Stimulated activated CD4-positive, alpha-beta T cell treated with anti-CD3 and anti-CD28 coated beads, TNF-alpha, amount 100 ng/mL, for 48 hours (primary cell): ENCODE measurements around the gene DENND2A.
"Not testable (repeated sequence)": the region's sequence is repeated elsewhere in the genome, so short reads cannot be mapped to it uniquely, and the experiment has no call there.

ENCODE experiments used
- DNase-seq, 3 donors: peaks; one replicate each; pipeline ENCODE4 v3.0.0-alpha.2; 2020; ENCODE audit warnings: low read depth in 3 of 3

Gene DENND2A

DNA sequence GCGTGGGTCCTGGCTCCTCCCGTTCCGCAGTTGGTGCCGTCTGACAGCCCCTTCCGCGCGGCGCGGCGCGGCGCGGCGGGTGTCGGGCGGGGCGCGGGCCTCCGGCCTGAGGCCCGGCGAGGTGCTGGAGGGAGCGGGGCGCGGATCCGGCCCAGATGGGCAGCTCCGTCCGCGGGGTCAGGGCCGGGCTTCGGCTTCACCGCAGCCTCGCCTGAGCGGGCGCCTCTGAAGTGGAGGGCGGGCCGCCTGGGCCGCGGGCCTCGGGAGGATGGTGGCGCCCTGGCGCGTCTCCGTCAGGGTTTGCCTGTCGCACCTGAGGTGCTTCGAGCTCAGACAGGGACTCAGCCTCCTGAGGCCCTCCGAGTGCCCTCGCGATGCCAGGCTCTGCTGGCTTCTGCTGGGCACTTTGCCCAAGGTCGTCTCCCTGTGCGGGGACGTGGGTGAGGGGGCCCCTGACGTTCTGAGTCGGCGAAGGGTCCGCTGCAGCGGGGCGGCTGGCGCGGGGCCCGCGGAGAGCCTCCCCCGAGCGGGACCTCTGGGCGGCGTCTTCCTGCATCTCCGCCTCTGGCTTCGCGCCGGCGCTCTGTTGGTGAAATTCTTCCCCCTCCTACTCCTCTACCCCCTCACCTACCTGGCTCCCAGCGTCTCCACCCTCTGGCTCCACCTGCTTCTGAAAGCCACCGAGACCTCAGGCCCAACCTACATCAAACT, 32.6 kb upstream of the DENND2A start:
- DNase-seq: peak; percentile 12 to 31 (median 26)

DNA sequence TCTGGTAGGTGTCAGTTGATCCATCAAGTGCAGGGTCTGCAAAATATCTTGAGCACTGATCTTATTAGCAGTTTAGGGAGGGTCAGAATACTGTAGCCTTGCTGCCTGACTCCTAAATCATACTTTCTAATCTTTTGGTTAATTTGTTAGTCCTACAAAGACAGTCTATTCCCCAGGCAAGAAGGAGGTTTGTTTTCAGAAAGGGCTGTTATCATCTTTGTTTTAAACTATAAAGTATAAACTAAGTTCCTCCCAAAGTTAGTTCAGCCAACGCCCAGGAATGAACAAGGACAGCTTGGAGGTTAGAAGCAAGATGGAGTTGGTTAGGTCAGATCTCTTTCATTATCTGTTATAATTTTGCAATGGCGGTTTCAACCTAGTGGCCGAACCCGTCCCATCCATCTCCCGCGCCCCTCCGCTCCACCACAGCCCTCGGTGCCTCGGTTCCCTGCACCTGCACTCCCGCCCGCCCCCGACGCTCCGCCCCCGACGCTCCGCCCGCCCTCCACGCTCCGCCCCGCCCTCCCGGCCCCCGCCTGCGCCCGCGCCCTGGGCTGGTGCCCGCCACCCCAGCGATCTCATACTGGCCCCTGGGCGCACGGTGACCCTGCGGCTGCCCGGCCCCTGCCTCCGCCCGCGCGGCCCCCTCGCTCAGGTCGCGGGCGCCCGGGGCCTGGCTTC, 31.9 kb upstream of the DENND2A start, which contains the start of gene ADCK2:
Gene ADCK2 (plus strand): TSS at position 564 of the 681 bp plus-strand sequence. CDS start 386 bp downstream, outside the sequence.
- peak; percentile 32 to 57 (median 41) for DNase-seq

DNA sequence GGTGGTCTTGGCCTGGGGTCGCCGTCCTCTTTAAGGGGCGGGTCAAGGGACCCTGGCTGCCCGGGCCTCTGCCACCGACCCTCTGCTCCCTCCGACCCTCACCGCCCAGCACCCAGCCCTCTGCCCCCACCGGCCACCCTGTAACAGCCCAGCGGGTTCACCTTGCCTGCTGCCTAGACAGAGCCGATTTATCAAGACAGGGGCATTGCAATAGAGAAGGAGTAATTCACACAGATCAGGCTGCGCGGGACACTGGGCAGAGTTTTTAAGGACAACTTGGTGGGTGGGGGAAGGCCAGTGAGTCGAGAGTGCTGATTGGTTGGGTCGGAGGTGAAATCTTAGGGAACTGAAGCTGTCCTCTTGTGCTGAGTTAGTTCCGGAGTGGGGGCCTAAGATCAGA, 31.4 kb upstream of the DENND2A start:
- no peak for DNase-seq

DNA sequence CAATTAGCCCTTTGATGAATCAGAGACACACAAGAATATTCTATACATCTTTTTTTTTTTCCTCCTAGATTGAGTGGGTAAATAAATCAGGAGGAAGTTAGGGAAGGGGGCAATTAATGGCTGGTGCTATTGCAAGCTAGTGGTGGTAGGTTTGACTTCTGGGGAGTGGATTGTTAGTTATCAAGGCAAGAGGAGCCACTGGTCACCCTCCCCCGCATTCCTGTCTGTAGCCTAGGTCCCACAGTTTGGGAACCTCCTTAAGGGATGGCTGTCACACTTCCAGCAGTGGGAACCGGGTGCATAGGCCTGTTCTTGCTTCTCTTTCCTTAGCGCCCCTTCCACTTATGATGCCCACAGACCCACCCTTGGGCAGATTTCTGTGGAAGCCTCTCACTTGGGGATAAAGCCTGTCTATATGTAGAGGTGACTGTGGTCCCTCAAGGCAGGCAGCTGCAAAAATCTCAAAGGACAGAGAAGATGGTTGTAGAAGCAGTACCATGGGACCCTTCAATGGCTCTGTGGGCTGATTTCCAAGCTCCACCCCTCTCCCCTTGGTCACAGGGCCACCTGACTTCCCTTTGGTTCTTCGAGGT, 29.8 kb upstream of the DENND2A start:
- no peak for DNase-seq

DNA sequence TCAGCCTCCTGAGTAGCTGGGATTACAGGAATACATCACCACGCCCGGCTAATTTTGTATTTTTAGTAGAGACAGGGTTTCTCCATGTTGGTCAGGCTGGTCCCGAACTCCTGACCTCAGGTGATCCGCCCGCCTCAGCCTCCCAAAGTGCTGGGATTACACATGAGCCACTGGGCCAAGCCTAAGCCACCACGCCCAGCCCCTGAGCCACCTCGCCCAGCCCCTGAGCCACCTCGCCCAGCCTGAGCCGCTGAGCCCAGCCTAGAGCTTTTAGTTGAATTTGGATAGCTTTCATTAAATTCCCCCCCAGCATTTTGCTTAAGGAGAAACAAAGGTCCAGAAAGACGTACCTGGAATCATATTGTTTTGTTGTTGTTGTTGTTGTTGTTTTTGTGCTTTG, 29.2 kb upstream of the DENND2A start:
- DNase-seq: not testable (repeated sequence)

DNA sequence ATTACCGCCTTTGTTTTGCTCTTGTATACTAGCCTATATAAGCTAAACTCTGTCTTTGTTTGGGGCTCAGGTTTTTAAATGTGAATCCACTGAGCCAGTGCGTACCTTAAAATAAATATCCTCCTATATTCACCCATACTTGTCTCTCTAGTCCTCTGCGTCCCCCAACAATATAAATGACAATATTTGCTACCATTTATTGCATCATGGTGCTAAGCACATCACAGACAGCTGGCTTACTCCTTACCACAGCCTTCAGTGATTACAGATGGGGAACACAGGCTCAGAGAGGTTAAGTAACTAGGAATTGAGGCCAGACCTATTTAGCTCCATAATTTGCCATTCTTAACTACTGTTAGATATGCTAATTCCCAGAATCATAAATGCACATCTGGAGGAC, 28.7 kb upstream of the DENND2A start:
- no peak for DNase-seq

DNA sequence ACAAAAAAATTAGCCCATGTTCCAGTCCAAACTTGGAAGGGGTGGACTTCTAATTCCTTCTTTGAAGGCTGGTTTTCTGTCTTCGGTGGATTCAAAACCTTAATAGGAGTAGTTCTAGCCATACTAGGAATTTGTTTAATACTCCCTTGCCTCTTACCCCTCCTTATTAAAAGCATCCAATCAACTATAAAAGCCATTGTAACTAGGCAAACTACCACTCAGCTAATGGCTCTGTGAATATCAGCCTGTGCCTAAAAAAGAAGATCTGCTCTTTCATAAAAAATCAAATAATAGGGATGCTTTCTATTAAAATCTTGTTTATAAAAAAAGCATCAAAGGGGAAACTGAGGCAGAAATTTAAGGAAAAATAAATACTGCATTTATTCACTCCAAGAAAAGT, 28.0 kb upstream of the DENND2A start:
- DNase-seq: no peak

DNA sequence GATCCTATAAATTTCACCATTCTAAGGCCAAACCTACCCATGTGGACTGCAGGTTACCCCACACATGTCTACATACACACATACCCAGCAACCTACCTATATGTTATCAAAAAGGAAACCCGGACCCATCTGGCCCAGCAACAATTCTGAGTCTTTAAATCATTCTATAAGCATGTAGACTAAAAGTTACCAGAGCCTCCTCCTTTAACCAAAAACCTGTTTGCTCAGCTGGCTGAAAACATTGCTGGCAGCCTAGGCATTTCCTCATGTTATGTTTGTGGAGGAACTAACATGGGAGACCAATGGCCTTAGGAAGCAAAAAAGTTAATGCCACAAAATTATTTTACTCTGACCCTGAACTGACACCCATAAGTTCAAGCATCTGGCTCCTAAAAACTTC, 26.9 kb upstream of the DENND2A start:
- no peak for DNase-seq

DNA sequence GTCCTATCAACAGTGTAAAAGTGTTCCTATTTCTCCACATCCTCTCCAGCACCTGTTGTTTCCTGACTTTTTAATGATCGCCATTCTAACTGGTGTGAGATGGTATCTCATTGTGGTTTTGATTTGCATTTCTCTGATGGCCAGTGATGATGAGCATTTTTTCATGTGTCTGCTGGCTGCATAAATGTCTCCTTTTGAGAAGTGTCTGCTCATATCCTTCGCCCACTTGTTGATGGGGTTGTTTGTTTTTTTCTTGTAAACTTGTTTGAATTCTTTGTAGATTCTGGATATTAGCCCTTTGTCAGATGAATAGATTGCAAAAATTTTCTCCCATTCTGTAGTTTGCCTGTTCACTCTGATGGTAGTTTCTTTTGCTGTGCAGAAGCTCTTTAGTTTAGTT, 22.3 kb upstream of the DENND2A start:
- DNase-seq: not testable (repeated sequence)

DNA sequence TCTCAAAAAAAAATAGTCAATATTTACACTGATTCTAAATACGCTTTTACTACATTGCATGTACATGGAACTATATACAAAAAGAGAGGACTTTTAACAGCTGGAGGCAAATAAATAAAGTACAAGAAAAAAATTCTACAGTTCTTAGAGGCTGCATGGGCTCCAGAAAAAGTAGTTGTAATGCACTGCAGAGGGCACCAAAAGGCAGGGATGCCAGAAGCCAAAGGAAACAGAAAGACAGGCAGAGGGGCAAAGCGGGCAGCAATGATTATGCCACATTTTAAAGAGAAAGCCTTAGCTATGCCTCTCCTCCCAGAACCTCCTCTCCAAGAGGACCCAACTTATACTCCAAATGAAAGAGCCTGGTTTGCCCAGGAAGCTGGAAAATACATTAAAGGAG, 20.5 kb upstream of the DENND2A start:
- DNase-seq: no peak

DNA sequence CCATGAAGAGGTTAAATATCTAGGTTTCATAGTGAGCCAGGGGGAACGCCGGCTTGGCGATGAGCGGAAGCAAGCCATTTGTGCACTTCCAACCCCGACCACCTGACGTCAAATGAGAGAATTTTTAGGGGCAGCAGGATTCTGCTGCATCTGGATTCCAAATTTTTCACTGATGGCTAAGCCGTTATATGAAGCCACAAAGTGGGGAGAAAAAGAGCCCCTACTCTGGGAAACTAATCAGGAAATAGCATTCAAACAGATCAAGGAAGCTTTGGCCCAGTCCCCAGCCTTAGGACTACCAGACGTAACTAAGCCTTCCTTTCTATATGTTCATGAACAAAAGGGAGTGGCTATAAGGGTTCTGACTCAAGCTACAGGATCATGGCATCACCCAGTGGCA, 19.2 kb upstream of the DENND2A start:
- DNase-seq: no peak

DNA sequence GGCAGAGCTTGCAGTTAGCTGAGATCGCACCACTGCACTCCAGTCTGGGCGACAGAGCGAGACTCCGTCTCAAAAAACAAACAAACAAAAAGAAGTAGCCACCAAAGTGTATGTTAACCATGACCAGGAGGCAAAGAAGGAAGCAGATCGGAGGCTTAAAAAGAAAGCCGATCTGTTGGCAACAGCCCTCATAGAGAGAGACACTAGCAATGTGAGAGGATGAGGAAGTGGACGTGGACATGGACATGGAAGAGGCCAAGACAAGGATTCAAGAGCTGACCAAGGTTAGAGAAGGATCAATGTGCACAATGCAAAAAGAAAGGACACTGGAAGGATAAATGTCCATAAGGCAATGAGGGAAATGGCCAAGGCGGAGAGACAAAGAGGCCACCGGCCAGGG, 17.3 kb upstream of the DENND2A start:
- no peak for DNase-seq

DNA sequence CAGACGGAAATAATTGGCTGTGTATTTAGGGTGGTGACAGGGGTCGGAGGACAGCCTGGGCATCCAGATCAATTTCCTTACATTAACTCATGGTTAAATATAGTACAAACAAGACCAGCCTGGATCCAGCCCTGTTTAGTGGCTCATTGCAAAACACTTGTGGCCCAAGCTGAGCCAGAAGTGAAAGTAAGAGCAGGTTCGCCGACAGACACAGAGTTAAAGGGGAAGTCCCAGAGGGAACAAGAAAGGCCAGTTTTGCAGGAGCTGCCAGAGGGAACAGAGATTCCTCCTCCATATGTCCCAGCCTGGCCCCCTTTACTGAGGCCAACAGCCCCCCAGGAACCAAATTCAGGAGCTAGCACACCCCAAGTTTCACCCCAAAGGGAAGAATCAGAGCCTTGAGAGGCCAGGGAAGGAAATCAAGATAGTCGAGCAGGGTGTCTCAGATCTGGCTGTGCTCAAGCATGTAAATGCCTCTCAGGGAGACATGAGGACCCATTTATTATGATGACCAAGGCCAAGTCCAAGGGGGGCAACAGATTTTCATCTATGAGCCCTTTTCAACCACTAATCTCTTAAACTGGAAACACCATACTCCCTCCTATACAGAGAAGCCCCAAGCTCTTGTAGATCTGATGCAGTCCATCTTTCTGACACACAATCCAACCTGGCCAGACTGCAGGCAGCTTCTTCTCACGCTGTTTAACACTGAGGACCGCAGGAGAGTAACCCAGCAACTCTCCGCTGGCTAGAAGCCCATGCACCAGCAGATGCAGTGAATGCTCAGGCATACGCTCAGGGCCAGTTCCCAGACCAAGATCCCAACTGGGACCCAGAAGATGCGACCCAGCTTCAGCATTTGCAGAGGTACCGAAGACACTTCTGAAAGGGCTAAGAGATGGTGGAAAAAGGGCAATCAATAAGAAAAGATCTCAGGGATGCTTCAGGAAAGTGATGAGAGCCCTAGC, 16.2 kb upstream of the DENND2A start:
- no peak for DNase-seq

DNA sequence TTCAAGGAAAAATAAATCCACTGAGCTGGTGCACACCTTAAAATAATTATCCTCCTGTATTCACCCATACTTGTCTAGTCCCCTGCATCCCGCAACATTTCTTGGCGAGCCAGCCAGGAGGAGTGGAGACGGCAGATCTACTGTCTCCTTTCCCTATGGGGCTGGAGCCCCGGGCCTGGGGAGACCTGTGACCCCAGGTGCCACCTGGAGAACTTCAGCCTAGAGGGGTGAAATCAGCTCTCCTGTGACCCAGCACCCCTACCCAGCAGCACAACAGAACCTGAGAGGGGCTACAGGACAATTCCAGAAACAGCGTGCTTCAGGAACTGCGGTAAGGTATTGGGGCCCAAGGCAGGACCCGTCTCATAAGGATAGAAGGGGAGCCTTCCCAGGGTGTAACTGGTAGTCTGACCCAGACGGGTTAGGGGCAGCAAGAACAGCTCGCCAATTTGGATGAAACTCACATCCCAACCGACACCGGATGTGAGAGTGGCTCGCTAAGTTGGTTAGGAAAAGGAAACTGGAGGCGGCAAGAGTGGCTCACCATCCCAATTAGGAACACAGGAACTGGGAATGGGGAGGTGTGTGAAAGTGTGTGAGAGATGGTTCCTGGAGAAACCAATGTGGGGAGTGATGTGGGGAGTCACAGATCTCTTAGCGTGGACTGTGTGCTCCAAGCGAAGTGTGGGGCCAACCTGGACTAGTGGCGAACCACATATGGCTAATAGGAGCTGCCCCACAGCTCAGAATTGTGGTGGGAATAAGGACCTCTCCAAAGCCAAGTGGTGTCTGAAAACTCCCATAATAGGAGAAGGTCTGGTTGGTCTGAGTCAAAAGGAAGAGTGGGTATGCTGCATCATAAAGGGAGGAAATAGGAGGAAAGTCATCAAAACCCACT, 15.1 kb upstream of the DENND2A start:
- DNase-seq: no peak

DNA sequence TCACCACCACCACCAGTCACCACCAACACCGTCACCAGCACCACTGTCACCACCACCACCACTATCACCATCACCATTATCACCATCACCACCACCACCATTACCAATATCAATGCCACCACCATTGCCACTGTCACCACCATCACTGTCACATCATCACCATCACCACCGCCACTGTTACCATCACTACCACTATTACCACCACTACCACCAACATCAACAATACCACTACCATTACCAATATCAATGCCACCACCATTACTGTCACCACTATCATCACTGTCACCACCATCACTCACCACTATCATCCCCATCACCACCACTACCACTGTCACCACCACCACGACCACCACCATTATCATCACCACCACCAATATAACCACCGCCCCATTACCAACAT, 14.0 kb upstream of the DENND2A start:
- no peak for DNase-seq

DNA sequence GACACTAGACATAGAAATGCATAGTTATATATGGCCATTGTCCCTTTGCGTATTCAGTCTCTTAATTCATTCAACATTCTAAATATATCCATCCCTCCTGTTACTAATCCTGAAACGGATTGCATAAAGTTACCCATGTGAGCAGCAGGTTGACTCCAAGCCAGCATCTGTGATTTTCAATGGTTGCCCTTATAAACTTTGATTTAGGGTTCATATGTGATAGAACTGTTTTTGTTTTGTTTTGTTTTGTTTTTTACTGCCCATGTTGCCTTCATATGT, 13.4 kb upstream of the DENND2A start:
- DNase-seq: no peak

DNA sequence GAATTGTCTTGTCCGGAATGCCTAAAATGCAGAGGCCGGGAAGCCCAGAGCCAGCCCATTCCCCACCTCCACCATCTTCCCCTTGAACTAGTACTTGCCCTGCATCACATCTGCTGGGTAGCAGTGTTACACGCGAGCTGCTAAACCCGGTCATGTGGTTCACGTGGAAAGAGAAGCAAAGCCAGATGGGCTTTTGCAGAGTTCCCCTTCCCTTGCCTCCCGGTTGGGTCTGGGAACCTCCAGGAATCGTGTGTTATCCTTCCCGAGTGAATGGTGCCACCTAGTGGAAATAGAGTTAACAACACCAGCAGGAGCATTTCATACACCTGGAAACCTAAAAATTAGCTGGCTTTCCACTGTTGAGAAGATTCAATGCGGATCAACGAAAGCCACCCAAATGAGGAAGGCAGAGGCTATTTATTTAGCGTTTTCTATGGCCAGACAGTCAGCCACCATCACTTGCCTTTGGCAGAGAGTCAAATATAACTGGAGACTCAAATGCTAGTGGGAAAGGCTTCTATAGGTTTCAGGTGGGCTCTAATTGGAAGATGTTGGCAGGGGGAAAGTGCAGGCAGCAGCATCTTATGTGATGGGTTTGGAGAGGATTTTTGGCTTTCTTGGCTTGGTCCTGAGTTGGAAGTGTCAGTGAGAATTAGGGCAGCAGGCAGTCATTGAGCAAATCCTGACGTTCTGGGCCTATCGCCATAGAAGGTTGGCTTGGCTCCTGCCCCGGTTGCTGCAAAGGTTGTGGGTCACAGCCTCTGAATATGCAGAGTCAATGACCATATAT, 12.9 kb upstream of the DENND2A start:
- DNase-seq: no peak

DNA sequence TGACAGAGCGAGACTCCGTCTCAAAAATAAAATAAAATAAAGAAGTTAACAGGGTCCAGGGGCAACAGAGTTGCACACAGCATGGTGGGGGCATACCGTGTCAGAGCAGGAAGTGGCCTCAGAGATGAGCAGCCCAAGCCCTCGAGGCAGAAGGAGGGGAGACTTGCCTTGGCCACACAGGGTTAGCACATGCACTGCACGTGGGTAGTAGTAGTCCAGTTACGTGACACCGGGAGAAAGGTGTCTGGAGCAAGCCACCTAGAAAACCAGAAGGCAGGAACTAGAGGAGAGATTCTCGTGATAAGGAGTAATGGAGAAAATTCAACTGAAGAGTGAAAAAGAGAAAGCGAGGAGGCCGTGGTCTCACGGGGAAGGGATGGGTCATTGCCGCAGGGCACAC, 9.8 kb upstream of the DENND2A start:
- DNase-seq: no peak

DNA sequence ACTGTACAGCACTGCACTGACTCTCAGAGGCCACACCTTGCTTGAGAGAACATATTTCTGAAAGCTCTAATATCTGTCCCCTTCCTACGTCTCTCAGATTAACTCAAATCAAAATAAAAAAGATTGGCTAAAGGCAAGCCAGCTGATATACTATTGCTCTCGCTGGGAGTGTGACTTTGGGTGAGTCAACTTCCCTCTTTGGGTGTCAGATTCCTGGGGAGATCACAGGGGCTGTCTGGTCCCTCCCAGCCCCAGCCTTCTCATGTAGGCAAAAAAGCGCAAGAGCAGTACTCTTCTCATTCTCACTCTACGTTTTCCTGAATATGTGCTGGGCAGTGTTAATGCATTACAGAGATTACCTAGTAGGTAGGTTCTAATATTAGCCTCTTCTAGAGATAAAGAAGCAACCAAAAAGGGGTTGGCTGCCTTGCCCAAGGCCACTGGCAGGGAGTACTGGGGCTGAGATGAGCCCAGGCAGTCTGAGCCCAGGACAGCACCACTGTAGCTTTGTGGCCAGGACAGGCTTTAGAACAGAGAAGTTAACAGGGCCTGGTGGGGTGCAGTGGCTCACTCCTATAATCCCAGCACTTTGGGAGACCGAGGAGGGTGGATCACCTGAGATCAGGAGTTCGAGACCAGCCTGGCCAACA, 9.1 kb upstream of the DENND2A start:
- DNase-seq: no peak
